GM13977 (cell line): ENCODE results near the gene TCOF1.

Experiments used
- DNase-seq: peaks from one replicate; pipeline ENCODE4 v3.0.0; 2012; ENCODE audit warnings: low spot score
- in situ Hi-C: fragments of 300-500 bp; cut with MboI; formaldehyde crosslinking; loops from one replicate; pipeline ENCODE4 v1.12.0; 2022; ENCODE audit warnings: low sequenced_read_pairs, low pct_unique_long_range_greater_than_20kb, mixed read lengths, inconsistent platforms; ENCODE audit not compliant: unreplicated experiment
- TF ChIP-seq, protein P1 (sequence below): IDR thresholded peaks from 2 replicates; pipeline ENCODE4 v1.5.1; 2012; ENCODE audit warnings: mild to moderate bottlenecking, control low read depth; ENCODE audit not compliant: insufficient read depth; ENCODE audit errors: extremely low read depth, missing control alignments

Gene TCOF1

DNA sequence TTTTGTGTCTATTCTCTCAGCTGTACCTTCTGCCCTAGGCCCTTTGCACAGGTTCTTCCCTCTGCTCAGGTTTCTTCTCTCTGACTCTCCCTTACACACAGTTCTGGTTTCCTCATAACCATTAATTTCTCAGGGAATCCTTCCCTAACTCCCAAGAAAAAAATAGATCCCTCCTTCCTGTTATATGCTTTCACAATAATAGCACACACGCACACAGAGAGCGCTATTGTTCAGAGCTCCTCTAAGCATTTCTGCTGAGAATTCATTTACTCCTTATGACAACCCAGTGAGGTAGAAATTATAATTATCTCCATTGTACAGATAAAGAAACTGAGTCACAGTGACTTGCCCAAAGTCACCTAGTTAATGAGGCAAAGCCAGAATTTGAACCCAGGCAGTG, 1.7 kb upstream of the TCOF1 start:
- TF ChIP-seq, protein P1, sequence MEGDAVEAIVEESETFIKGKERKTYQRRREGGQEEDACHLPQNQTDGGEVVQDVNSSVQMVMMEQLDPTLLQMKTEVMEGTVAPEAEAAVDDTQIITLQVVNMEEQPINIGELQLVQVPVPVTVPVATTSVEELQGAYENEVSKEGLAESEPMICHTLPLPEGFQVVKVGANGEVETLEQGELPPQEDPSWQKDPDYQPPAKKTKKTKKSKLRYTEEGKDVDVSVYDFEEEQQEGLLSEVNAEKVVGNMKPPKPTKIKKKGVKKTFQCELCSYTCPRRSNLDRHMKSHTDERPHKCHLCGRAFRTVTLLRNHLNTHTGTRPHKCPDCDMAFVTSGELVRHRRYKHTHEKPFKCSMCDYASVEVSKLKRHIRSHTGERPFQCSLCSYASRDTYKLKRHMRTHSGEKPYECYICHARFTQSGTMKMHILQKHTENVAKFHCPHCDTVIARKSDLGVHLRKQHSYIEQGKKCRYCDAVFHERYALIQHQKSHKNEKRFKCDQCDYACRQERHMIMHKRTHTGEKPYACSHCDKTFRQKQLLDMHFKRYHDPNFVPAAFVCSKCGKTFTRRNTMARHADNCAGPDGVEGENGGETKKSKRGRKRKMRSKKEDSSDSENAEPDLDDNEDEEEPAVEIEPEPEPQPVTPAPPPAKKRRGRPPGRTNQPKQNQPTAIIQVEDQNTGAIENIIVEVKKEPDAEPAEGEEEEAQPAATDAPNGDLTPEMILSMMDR: no peak
- in situ Hi-C loops: no loop called here
- DNase-seq: no peak

DNA sequence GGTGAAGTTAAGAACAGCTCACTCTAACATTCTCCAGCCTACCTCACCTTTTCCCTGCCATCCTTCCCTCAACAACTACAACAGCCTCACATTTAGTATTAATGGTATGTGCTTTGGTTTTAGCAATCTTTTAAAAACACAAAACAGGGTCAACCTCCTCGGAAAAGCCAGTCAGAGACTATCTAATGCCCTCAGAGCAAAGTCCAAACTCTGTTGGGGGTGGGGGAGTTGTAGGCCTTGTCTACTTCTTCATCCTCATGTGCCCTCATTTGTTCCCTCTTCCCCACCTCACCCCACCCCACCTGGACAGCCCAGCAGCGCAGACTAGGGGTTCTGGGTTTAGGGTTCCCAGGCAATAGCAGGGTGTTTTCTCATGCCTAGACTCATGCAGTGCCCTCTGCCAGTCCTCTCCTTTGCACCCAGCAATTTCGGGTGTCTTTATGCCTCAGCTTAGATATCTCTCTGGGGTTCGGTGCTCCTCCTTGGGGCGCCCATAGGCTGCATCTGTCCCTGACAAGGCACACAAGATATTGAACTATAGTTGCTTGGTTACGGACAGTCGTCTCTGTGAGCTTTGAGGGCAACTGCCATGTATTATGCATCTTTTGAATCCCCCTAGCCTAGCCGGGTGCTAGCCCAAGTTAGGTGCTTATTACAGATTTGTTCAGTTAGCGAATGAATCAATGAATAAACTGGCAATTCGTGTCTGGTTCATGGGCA, 762 bp upstream of the TCOF1 start:
- TF ChIP-seq, protein P1: no peak
- in situ Hi-C loops: no loop called here
- DNase-seq: no peak

DNA sequence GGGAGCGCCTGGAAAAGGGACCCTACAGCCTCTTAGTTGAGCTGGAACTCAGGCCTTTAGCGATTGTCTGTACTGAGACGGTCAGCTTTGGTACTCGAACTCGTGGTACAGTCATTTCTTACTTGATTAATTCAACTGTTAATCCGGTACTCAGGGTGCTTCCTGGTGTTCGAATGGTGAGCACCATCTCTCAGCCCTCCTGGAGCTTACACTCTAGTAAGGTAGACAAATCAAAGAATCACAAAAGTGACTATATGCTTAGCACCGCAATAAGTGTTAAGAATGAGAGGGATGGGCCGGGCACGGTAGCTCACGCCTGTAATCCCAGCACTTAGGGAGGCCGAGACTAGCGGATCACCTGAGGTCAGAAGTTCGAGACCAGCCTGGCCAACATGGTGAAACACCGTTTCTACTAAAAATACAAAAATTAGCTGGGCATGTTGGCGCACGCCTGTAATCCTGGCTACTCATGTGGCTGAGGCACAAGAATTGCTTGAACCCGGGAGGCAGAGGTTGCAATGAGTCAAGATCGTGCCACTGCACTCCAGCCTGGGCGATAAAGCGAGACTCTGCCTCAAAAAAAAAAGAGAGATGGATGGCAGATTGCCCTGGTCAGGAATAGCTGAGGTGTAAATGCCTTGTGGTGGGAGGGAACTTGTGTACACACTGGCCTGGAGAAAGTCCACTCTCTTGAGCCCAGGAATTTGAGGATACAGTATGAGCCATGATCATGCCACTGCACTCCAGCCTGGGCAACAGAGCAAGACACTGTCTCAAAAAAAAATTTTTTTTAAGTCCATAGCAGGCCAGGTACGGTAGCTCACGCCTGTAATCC, 981 bp downstream of the TCOF1 start:
- in situ Hi-C loops: no loop called here
- TF ChIP-seq, protein P1: no peak
- no peak for DNase-seq

DNA sequence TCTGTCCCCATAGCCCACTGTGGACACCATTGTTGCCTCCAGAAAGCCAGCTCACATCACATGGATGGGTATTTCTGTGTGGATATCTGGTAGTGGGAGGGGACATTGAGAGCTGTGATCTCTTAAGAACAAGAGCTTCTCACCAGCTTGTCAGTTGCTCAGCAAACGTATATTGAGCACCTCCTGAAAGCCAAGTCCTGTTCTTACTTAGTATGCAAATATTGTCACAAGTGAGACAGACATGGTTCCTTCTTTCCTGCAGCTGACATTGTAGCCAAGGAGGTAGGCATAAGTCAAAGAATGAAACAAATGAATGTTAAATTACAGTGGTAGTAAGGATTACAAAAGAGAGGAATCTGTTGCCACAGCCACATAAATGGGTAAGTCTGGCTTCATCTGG, 3.8 kb downstream of the TCOF1 start:
- DNase-seq: no peak
- TF ChIP-seq, protein P1: no peak
- in situ Hi-C loops: no loop called here

DNA sequence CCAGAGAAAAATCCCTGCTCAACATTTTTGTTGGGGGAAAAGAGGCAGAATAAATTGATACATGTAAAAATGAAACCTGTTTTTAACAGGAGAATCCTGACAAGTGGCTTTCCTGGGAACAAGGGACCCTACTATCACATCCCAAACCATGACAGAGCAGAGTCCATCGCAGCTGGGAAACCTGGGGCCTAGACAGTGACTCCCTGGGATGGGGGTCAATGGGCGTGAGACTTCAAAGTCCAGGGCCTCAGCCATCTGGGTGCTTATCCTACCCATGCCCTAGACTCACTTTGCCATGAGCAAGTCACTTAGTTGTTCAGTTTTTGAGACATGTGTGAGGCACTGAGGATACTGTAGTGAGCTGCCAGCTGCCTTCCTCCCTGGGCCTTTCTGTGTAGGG, 5.7 kb downstream of the TCOF1 start:
- no peak for DNase-seq
- in situ Hi-C loops: no loop called here
- TF ChIP-seq, protein P1: no peak

DNA sequence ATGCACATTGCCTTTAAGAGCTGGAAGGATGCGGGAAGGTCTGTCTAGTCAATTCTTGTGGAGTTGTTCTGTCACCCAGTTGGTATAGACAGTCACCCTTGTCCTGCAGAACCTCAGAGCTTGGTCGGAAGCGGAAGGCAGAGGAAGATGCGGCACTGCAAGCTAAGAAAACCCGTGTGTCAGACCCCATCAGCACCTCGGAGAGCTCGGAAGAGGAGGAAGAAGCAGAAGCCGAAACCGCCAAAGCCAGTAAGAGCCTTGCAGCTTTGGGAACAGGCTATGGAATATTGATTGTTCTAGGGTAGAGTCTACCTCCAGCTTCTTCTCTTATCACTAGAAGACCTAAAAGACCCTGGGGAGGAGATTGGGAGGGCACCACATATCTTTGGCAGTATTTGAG, 6.5 kb downstream of the TCOF1 start:
- TF ChIP-seq, protein P1: no peak
- in situ Hi-C loops: no loop called here
- no peak for DNase-seq
